Kidney (tissue), 14 donors: ENCODE data around the gene MAP4K1. TPM values are rescaled to one million over a fixed set of nuclear protein-coding genes. Genes with fewer than 3 reads are reported as not detected.
A peak's percentile ranks its signal among the peaks of the same experiment; 100 is the strongest.

Experiments used
- DNase-seq, 5 donors: peaks; one replicate each; pipeline ENCODE4 v3.0.0-alpha.2; 2013 to 2020
- FAIRE-seq: peaks from 2 replicates; lab custom pipeline; 2012; peaks lifted over from hg19 to GRCh38; lab: Jason Lieb, UNC
- H3K27ac ChIP-seq, 2 donors: one replicate each; pipeline ENCODE4 v1.7.0; 2013; ENCODE audit warnings: low read depth in 2 of 2, low read length in 2 of 2, inconsistent platforms in 1 of 2
- H3K27me3 ChIP-seq: one replicate; pipeline ENCODE4 v1.7.1; 2013; ENCODE audit warnings: low read length, inconsistent platforms; ENCODE audit not compliant: control insufficient read depth, insufficient read depth
- H3K36me3 ChIP-seq, 3 donors: one replicate each; pipeline versions ENCODE4 v1.7.0 to v1.7.1; 2013; ENCODE audit warnings: low read length in 3 of 3, control low read depth in 1 of 3, inconsistent platforms in 1 of 3; ENCODE audit not compliant: insufficient read depth in 3 of 3, control insufficient read depth in 2 of 3
- H3K4me1 ChIP-seq, 3 donors: one replicate each; pipeline versions ENCODE4 v1.7.0 to v1.7.1; 2013; ENCODE audit warnings: low read length in 3 of 3, inconsistent platforms in 1 of 3, low read depth in 1 of 3; ENCODE audit not compliant: control insufficient read depth in 2 of 3, insufficient read depth in 2 of 3
- H3K4me3 ChIP-seq, 3 donors: one replicate each; pipeline versions ENCODE4 v1.7.0 to v1.8.1; 2013; ENCODE audit warnings: low read length in 3 of 3, control low read depth in 1 of 3, inconsistent platforms in 1 of 3
- H3K9ac ChIP-seq, 3 donors: one replicate each; pipeline versions ENCODE4 v1.7.0 to v1.7.1; 2013; ENCODE audit warnings: low read length in 3 of 3, control low read depth in 1 of 3, inconsistent platforms in 1 of 3
- H3K9me3 ChIP-seq, 3 donors: one replicate each; pipeline versions ENCODE4 v1.7.0 to v1.7.1; 2013; ENCODE audit warnings: low read length in 3 of 3, control low read depth in 1 of 3, inconsistent platforms in 1 of 3; ENCODE audit not compliant: control insufficient read depth in 2 of 3, insufficient read depth in 1 of 3
- intact Hi-C: fragments of 100-400 bp; cut with DNase I; formaldehyde crosslinking; loops from one replicate; pipeline ENCODE4 v1.11.1; 2022
- polyA plus RNA-seq: library from polyadenylated mRNA; stranded (reverse); fragments of 350-450 nt; fragmentation: Illumina TruSeq; extraction: RNeasy Lipid Tissue Mini Kit (QIAGEN cat#74804); gene quantifications from one replicate; pipeline ENCODE4 v1.2.3, GENCODE V29; 2014; ENCODE audit warnings: low read depth, low replicate concordance; ENCODE audit not compliant: insufficient read depth
- total RNA-seq: library from RNA; stranded (reverse); fragmentation: NEBNext Ultra II Directional; extraction: Animal tissue kit (Norgen Biotek cat#: 25700); gene quantifications from one replicate; pipeline ENCODE4 v1.2.1, GENCODE V29; 2021
- TF ChIP-seq, protein P1 (sequence below): IDR thresholded peaks from 3 replicates; pipeline ENCODE4 v1.5.1; 2012; ENCODE audit warnings: mild to moderate bottlenecking, moderate library complexity, borderline replicate concordance; ENCODE audit not compliant: insufficient read depth; ENCODE audit errors: extremely low read depth
- donor health status: control.
- donor health status: control.
- donor health status: control.
- donor health status: control.
- donor health status: control.
- donor health status: DM: yes; HTN: yes; CAD: no.
- donor health status: Normal renal cell carcinoma (clear cell type).

Gene MAP4K1
- total and polyA plus RNA-seq, 2 donors from 2014 or later = 3.9 to 17.7 TPM

DNA sequence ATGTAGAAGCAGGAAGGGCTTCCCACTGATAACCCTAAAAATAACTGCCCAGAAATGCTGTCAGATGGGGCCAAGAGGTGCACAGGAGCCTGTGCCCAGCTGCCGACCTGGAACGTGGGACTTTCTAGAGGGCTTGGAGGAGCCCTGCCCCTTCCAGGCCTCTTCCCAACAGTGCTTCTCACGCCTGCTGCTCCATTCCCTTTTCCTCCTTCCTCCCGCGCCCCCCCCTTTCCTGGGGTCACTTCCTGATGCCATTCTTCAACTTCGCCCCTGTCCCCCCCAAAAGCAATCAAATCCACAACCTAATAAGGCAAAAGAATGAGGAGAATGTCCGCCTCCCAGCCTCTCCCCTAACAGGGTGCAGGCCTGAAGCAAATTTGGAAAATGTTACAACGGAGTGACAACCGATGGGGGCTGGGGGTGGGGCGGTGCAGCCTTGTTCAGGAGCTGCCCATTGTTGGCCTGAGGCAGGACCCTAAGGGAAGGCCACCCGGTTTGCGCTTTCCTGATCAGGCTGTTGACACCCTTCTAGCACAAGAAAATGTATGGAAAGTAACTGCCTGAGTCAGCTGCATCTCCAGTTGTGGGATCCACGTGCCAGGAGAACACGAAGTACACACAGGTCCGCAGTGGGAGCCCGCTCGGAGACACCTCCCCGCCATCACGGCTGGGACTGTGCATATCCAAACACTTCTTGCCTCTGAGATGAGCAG lies 48.4 kb upstream of the MAP4K1 start:
- H3K27me3 ChIP-seq = no peaks in the 10 kb centered on the region
- TF ChIP-seq, protein P1, sequence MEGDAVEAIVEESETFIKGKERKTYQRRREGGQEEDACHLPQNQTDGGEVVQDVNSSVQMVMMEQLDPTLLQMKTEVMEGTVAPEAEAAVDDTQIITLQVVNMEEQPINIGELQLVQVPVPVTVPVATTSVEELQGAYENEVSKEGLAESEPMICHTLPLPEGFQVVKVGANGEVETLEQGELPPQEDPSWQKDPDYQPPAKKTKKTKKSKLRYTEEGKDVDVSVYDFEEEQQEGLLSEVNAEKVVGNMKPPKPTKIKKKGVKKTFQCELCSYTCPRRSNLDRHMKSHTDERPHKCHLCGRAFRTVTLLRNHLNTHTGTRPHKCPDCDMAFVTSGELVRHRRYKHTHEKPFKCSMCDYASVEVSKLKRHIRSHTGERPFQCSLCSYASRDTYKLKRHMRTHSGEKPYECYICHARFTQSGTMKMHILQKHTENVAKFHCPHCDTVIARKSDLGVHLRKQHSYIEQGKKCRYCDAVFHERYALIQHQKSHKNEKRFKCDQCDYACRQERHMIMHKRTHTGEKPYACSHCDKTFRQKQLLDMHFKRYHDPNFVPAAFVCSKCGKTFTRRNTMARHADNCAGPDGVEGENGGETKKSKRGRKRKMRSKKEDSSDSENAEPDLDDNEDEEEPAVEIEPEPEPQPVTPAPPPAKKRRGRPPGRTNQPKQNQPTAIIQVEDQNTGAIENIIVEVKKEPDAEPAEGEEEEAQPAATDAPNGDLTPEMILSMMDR = no peak
- peaks cover 40 to 84% (median 82%) of the 10 kb centered on the region in 3 donors for H3K4me1 ChIP-seq
- DNase-seq (peak; percentile 86 to 97 (median 92)), FAIRE-seq (no peak)
- H3K27ac ChIP-seq = peak overlapping the region; percentile 94 to 96
- intact Hi-C loops = no loop called here
- no peak overlapping the region for H3K4me3 ChIP-seq
- peak overlapping the region in 2 of 3 donors; percentile 54 to 87 for H3K9ac ChIP-seq
- peaks cover 0 to 3% (median 0%) of the 10 kb centered on the region in 3 donors for H3K36me3 ChIP-seq
- H3K9me3 ChIP-seq = no peaks in the 10 kb centered on the region

DNA sequence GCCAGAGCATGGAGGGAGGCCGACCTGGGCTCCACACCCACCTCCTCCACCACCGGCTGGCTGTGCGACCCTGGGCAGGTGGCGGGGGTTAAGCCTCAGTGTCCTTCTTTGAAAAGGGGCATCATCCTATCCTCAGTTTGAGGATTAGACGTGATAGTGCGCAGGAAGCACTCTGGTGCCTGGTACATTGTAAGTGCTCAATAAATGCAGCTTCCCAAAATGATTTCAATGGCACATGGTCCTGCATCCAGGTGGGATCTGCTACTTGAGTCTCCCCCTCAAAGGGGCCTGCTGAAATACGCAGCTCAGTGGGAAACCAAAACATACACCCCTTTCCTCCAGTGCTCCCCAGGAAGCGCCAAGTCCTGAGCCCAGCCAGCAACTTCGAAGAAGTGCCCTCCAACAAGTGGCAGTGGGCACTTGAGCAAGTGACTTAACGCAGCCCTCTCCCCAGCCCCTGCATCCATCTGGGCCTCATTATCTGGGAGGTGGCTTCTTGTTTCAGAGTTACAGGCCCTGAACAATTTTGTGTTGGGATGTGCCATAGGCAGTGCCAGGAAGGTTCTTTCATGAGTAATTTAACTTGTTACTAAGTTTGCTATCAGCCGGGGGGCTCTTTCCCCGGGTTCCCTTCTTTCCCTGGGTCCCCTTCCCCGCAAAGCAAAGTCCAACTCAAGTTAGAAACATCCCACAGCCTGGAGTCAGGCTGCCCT lies 47.6 kb upstream of the MAP4K1 start:
- intact Hi-C loops = no loop called here
- no peaks in the 10 kb centered on the region for H3K9me3 ChIP-seq
- DNase-seq (peak in 1 of 5 donors; percentile 35), FAIRE-seq (no peak)
- H3K27ac ChIP-seq = peak overlapping the region; percentile 94 to 96
- peaks cover 40 to 89% (median 88%) of the 10 kb centered on the region in 3 donors for H3K4me1 ChIP-seq
- H3K36me3 ChIP-seq = peaks cover 0 to 8% (median 2%) of the 10 kb centered on the region in 3 donors
- H3K9ac ChIP-seq = peak overlapping the region in 2 of 3 donors; percentile 53 to 87
- TF ChIP-seq, protein P1 = no peak
- no peaks in the 10 kb centered on the region for H3K27me3 ChIP-seq
- H3K4me3 ChIP-seq = no peak overlapping the region

DNA sequence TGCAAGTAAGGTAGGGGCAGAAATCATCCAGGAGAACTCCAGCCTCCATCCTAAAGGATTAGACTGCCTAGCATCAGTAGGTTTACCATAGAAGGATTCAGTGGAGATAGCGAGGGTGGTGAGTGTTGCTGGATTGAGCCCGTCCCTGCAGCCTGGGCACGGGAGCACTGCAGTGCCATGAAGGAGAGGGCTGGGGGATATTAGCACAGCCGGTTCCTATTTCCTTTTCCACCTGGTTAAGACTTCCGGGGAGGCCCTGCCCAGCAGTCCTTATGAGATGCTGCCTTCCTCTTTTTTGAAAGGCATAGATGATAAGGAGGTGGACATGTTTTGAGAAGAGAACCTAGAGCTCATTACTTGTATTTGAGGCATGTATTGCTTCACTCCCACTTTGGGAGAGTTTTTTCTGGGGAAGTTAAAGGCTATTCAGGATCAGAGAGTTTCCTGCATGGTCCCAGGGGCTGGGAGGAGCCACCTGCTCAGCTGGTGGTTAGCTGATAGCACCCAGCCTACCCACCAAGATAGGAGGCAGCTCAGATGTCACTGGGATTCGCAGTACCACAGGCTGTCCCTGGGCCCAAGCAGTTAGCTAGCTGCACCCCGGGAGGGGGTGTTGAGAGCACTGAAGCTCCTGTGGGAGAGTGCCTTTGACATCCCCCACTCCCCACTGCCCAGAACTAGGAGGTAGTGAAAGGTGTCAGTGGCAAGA lies 46.9 kb upstream of the MAP4K1 start:
- Histone ChIP-seq H3K9me3 (no peaks in the 10 kb centered on the region), H3K9ac (peak overlapping the region in 2 of 3 donors; percentile 53 to 87), H3K4me1 (peaks cover 36 to 86% (median 85%) of the 10 kb centered on the region in 3 donors), H3K27ac (peak overlapping the region; percentile 94 to 96), H3K36me3 (peaks cover 0 to 8% (median 2%) of the 10 kb centered on the region in 3 donors), H3K27me3 (no peaks in the 10 kb centered on the region), H3K4me3 (peak overlapping the region in 1 of 3 donors; percentile 22)
- TF ChIP-seq, protein P1 = no peak
- DNase-seq (peak in 2 of 5 donors; percentile 54 to 62), FAIRE-seq (no peak)
- intact Hi-C loops = no loop called here
